GM15510 (cell line): ENCODE measurements around the gene ISX.

Experiments
- POLR2A ChIP-seq: IDR thresholded peaks from 3 replicates; pipeline ENCODE4 v1.6.1; 2011; ENCODE audit warnings: borderline replicate concordance; ENCODE audit not compliant: insufficient read length; ENCODE audit errors: extremely low read depth

Gene ISX

DNA sequence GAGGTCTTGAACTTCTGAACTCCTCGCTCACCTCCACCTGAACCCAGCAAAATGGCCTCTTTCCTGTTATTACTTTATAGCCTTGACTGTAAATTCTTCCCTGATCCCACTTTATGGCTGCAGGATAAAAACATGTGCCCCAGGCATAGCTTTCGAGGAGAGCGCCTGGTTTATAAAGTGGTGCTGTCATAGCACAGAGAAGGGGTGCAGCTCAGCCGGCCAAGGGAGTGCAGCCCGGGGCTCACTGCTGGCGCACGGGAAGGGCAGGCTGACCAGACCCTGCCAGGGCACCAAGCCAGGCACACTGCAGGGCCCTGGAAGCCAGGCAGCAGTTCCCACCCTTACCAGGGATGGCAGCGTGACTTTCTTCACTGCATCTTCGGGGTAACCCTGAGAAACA, 50.9 kb downstream of the ISX start:
- TF ChIP-seq POLR2A: no peak

GRCh38 chr22:35119494-35119893, 53.5 kb downstream of the ISX start:
- no peak for TF ChIP-seq POLR2A

GRCh38 chr22:35124691-35125219, 58.8 kb downstream of the ISX start:
- TF ChIP-seq POLR2A: no peak

- TF ChIP-seq POLR2A: no peak
Observed at GRCh38 chr22:35126993-35127392, 61.0 kb downstream of the ISX start.

DNA sequence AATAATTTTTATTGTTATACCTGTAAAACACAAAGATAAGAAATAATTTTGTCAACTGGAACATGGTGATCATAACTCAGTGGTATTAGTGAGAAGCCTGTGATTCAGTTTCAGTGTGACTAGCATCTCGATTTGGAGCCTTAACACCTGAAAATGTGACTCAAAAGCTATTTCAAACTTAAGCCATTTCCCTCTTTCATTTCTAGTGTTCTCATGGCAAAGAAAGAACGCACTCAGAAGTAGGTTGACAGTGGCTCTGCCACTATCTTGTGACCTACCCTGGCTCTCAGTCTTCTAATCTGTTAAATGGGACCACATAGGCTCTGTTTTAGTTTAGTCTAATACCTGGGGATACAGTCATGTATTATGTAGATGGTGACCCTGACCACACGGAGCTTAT, 62.7 kb downstream of the ISX start:
- no peak for TF ChIP-seq POLR2A

DNA sequence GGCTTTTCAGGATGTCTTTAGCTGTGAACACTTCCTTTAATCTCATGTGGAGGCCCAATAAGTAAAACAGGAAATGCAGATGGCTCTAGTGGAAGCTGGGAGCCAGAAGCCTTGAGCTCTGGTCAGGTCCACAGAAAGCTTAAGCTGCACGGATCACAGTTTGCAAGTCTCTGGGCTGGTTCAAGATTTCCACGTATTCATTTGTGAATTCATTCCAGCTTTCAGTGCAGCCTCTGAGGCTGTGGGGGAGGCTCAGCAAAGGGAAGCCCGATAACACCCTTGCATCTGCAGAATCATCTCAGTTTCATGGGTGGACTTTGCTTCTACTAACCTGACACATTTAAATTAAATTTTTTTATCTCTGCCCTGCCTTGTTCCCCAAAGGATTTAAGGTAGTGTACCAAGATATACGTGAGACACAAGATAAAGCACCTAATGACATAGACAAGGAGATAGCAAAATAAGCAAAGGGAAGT, 65.6 kb downstream of the ISX start:
- no peak for TF ChIP-seq POLR2A

DNA sequence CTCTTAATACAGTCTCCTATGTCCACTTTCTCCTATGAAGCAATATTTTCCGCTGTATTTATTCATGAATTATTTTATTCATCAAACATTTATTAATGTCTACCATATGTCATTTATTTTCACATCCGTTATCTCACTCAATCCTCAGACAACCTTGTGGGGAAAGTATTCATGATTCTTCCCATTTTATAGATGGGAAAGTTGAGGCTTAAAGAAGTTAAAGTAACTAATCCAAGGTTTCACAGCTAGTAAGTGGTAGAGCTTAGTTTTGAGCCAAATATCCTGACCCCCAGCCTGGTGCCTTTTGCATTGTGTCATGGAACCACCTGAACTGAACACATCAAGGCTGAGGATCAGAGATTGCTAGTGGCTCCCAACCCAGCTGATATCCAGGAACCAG, 66.6 kb downstream of the ISX start:
- TF ChIP-seq POLR2A: no peak

DNA sequence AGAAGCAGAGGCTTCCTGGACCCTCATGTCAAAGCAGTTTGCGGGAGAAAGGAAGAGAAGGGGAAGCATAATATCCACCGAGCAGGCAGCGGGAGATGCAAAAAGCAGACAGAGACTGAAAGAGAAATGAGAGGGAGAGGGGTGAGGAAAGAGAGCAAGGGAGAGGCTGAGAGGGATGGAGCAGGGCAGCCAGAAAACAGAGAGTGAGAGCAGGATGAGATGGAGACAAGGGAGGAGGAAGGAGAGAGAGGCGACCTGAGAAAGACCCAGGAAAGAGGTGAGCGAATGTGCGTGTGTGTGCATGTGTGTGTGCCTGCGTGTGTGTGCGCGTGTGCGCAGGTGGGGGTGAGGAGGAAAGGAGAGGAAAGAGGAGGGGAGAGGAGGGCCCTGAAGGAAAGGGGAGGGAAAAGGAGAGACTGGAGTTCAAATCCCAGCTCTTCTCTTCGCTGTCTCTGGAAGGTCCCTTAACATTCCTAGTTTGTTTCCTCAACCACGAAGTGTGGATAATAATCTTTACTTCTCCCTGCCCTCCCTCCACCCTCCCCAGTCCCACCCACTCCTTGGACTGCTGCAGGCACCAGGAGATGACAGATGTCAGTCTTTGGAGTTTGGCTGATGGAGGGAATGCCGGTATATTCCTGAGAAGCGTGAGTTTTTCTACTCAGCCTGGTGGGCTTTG, 67.9 kb downstream of the ISX start:
- TF ChIP-seq POLR2A: no peak

DNA sequence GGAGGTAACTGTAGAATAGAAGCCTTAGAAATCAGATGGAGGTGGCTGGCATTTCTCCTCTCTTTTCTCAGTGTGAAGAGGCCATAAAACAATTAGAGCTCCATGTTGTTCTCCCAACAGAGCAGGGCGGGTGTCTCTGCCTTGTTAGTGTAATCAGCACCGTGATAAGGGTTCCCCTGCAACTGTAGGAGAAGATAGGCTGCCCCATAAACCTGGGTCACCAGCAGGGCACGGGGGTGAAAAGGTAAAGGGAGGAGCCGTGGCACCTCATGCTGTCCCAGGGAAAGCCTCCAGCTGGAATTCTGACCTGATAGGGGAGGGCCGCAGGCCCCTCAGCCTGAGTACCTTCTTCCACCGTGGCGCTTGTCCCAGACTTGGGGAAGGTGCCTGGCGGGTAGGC, 68.7 kb downstream of the ISX start:
- no peak for TF ChIP-seq POLR2A

- no peak for TF ChIP-seq POLR2A
Observed at GRCh38 chr22:35135165-35135564, 69.2 kb downstream of the ISX start.
